Skeletal muscle tissue (tissue), 4 donors: ENCODE results near the gene HECTD4. TPM values are rescaled to one million over a fixed set of nuclear protein-coding genes. Genes with fewer than 3 reads are reported as not detected.
"Not testable (repeated sequence)": the region's sequence is repeated elsewhere in the genome, so short reads cannot be mapped to it uniquely, and the experiment has no call there.

Experiments used
- H3K27ac ChIP-seq: one replicate; pipeline ENCODE4 v1.7.0; 2013; ENCODE audit warnings: mild to moderate bottlenecking, low read depth, low read length, inconsistent platforms
- H3K27me3 ChIP-seq, 3 donors: one replicate each; pipeline ENCODE4 v1.7.0; 2013; ENCODE audit warnings: low read length in 3 of 3; ENCODE audit not compliant: control insufficient read depth in 3 of 3, insufficient read depth in 3 of 3
- H3K36me3 ChIP-seq, 3 donors: one replicate each; pipeline ENCODE4 v1.7.0; 2013; ENCODE audit warnings: low read length in 3 of 3; ENCODE audit not compliant: control insufficient read depth in 3 of 3, insufficient read depth in 3 of 3
- H3K4me1 ChIP-seq, 3 donors: one replicate each; pipeline ENCODE4 v1.7.0; 2013; ENCODE audit warnings: low read length in 3 of 3, mild to moderate bottlenecking in 3 of 3; ENCODE audit not compliant: control insufficient read depth in 3 of 3, insufficient read depth in 3 of 3
- H3K4me3 ChIP-seq, 3 donors: one replicate each; pipeline ENCODE4 v1.7.0; 2013; ENCODE audit warnings: low read length in 3 of 3
- H3K9ac ChIP-seq, 3 donors: one replicate each; pipeline ENCODE4 v1.7.0; 2013; ENCODE audit warnings: low read length in 3 of 3, mild to moderate bottlenecking in 3 of 3, moderate library complexity in 2 of 3, low read depth in 1 of 3
- H3K9me3 ChIP-seq, 3 donors: one replicate each; pipeline ENCODE4 v1.7.0; 2013; ENCODE audit warnings: low read length in 3 of 3; ENCODE audit not compliant: control insufficient read depth in 3 of 3
- total RNA-seq: library from RNA; depleted of rRNA; stranded (reverse); fragments of >200 nt; gene quantifications from one replicate; pipeline ENCODE4 v1.2.3, GENCODE V29; 2014
- donor health status: Osteomylitis.

Gene HECTD4
- total RNA-seq, 1 donor from 2014 or later, result 63.7 TPM

GRCh38 chr12:112344220-112344619 lies 38.0 kb downstream of the HECTD4 start:
- Histone ChIP-seq H3K36me3 (no peaks in the 10 kb centered on the region), H3K27me3 (no peaks in the 10 kb centered on the region), H3K9ac (no peak overlapping the region), H3K4me3 (no peak overlapping the region), H3K4me1 (peaks cover 3 to 21% (median 12%) of the 10 kb centered on the region in 3 donors), H3K9me3 (no peaks in the 10 kb centered on the region), H3K27ac (no peak overlapping the region)

- Histone ChIP-seq H3K9me3 (no peaks in the 10 kb centered on the region), H3K36me3 (peaks cover 0 to 2% (median 0%) of the 10 kb centered on the region in 3 donors), H3K4me3 (no peak overlapping the region), H3K27ac (no peak overlapping the region), H3K4me1 (peaks cover 3 to 19% (median 10%) of the 10 kb centered on the region in 3 donors), H3K9ac (no peak overlapping the region), H3K27me3 (no peaks in the 10 kb centered on the region)
These were observed 39.6 kb downstream of the HECTD4 start for GRCh38 chr12:112342587-112342986.

GRCh38 chr12:112341046-112341825 lies 41.0 kb downstream of the HECTD4 start:
- H3K4me3 ChIP-seq, result no peak overlapping the region
- peaks cover 0 to 2% (median 0%) of the 10 kb centered on the region in 3 donors for H3K36me3 ChIP-seq
- H3K27ac ChIP-seq, result no peak overlapping the region
- no peak overlapping the region for H3K9ac ChIP-seq
- H3K9me3 ChIP-seq, result no peaks in the 10 kb centered on the region
- H3K27me3 ChIP-seq, result no peaks in the 10 kb centered on the region
- peaks cover 3 to 12% (median 7%) of the 10 kb centered on the region in 3 donors for H3K4me1 ChIP-seq

- H3K4me1 ChIP-seq, result peaks cover 3 to 8% (median 7%) of the 10 kb centered on the region in 3 donors
- H3K36me3 ChIP-seq, result peaks cover 0 to 2% (median 0%) of the 10 kb centered on the region in 3 donors
- H3K4me3 ChIP-seq, result no peak overlapping the region
- H3K9ac ChIP-seq, result no peak overlapping the region
- H3K9me3 ChIP-seq, result no peaks in the 10 kb centered on the region
- H3K27me3 ChIP-seq, result no peaks in the 10 kb centered on the region
- H3K27ac ChIP-seq, result no peak overlapping the region
These were observed 42.0 kb downstream of the HECTD4 start for GRCh38 chr12:112340230-112340629.

- H3K9ac ChIP-seq, H3K27me3 ChIP-seq, H3K27ac ChIP-seq, H3K9me3 ChIP-seq, H3K4me3 ChIP-seq, H3K36me3 ChIP-seq: not testable (repeated sequence)
- H3K4me1 ChIP-seq, result peaks cover 2 to 15% (median 3%) of the 10 kb centered on the region in 3 donors
These were observed 47.2 kb downstream of the HECTD4 start for GRCh38 chr12:112334999-112335398.

GRCh38 chr12:112333019-112333418 lies 49.2 kb downstream of the HECTD4 start:
- Histone ChIP-seq H3K9me3 (no peaks in the 10 kb centered on the region), H3K27ac (peak overlapping the region; percentile 5), H3K36me3 (peaks cover 0 to 2% (median 0%) of the 10 kb centered on the region in 3 donors), H3K4me3 (peak overlapping the region in 2 of 3 donors; percentile 27 to 42), H3K9ac (peak overlapping the region in 2 of 3 donors; percentile 47 to 55), H3K4me1 (peaks cover 3 to 19% (median 4%) of the 10 kb centered on the region in 3 donors), H3K27me3 (no peaks in the 10 kb centered on the region)

- Histone ChIP-seq H3K27ac (no peak overlapping the region), H3K27me3 (no peaks in the 10 kb centered on the region), H3K4me3 (no peak overlapping the region), H3K36me3 (no peaks in the 10 kb centered on the region), H3K9ac (no peak overlapping the region), H3K9me3 (no peaks in the 10 kb centered on the region), H3K4me1 (peaks cover 3 to 19% (median 4%) of the 10 kb centered on the region in 3 donors)
These were observed 50.3 kb downstream of the HECTD4 start for GRCh38 chr12:112331886-112332285.

GRCh38 chr12:112330706-112331105 lies 51.5 kb downstream of the HECTD4 start:
- Histone ChIP-seq H3K36me3 (no peaks in the 10 kb centered on the region), H3K9ac (no peak overlapping the region), H3K4me3 (no peak overlapping the region), H3K9me3 (no peaks in the 10 kb centered on the region), H3K27ac (no peak overlapping the region), H3K4me1 (peaks cover 3 to 19% (median 4%) of the 10 kb centered on the region in 3 donors), H3K27me3 (no peaks in the 10 kb centered on the region)

- Histone ChIP-seq H3K9ac (no peak overlapping the region), H3K36me3 (no peaks in the 10 kb centered on the region), H3K27ac (no peak overlapping the region), H3K27me3 (no peaks in the 10 kb centered on the region), H3K4me3 (no peak overlapping the region), H3K4me1 (peaks cover 3 to 19% (median 4%) of the 10 kb centered on the region in 3 donors), H3K9me3 (no peaks in the 10 kb centered on the region)
These were observed 53.6 kb downstream of the HECTD4 start for GRCh38 chr12:112328456-112329124.
